Measurements from ENCODE around the gene DNAJC13. TPM values are rescaled to one million over a fixed set of nuclear protein-coding genes. Genes with fewer than 3 reads are reported as not detected.
A peak's percentile ranks its signal among the peaks of the same experiment; 100 is the strongest.

DNAJC13 gene, protein sequence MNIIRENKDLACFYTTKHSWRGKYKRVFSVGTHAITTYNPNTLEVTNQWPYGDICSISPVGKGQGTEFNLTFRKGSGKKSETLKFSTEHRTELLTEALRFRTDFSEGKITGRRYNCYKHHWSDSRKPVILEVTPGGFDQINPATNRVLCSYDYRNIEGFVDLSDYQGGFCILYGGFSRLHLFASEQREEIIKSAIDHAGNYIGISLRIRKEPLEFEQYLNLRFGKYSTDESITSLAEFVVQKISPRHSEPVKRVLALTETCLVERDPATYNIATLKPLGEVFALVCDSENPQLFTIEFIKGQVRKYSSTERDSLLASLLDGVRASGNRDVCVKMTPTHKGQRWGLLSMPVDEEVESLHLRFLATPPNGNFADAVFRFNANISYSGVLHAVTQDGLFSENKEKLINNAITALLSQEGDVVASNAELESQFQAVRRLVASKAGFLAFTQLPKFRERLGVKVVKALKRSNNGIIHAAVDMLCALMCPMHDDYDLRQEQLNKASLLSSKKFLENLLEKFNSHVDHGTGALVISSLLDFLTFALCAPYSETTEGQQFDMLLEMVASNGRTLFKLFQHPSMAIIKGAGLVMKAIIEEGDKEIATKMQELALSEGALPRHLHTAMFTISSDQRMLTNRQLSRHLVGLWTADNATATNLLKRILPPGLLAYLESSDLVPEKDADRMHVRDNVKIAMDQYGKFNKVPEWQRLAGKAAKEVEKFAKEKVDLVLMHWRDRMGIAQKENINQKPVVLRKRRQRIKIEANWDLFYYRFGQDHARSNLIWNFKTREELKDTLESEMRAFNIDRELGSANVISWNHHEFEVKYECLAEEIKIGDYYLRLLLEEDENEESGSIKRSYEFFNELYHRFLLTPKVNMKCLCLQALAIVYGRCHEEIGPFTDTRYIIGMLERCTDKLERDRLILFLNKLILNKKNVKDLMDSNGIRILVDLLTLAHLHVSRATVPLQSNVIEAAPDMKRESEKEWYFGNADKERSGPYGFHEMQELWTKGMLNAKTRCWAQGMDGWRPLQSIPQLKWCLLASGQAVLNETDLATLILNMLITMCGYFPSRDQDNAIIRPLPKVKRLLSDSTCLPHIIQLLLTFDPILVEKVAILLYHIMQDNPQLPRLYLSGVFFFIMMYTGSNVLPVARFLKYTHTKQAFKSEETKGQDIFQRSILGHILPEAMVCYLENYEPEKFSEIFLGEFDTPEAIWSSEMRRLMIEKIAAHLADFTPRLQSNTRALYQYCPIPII (N-terminal part only)
- total RNA-seq: 43.1 TPM
- polyA plus RNA-seq (ENCODE audit: insufficient read depth, low read depth, low replicate concordance): 11.5 TPM
- long read RNA-seq, donor 1, partial matches to known transcripts: 10 of 10 reads
- long read RNA-seq, donor 1, other reads (novel, unspliced or antisense): 0 of 10 reads
- long read RNA-seq, donor 2: 0 reads
- long read RNA-seq, donor 3, partial matches to known transcripts: 18 of 18 reads
- long read RNA-seq, donor 3, other reads (novel, unspliced or antisense): 0 of 18 reads
- long read RNA-seq, donor 4, partial matches to known transcripts: 5 of 5 reads
- long read RNA-seq, donor 4, other reads (novel, unspliced or antisense): 0 of 5 reads
- long read RNA-seq, donor 5: 0 reads
- long read RNA-seq, donor 6, partial matches to known transcripts: 9 of 10 reads
- long read RNA-seq, donor 6, other reads (novel, unspliced or antisense): 0 of 10 reads
- long read RNA-seq, donor 7, partial matches to known transcripts: 6 of 7 reads
- long read RNA-seq, donor 7, other reads (novel, unspliced or antisense): 1 of 7 reads
- long read RNA-seq, donor 8, partial matches to known transcripts: 10 of 10 reads
- long read RNA-seq, donor 8, other reads (novel, unspliced or antisense): 0 of 10 reads
- long read RNA-seq, donor 9: 0 reads
- long read RNA-seq, donor 10, partial matches to known transcripts: 25 of 26 reads
- long read RNA-seq, donor 10, other reads (novel, unspliced or antisense): 0 of 26 reads

GRCh38 chr3:132416807-132417694 is at the start of gene DNAJC13:
Gene DNAJC13 (plus strand): TSS chr3:132417502. CDS start chr3:132434551, 17,049 bp downstream.
- H3K27ac ChIP-seq (ENCODE audit: low read depth in 2 of 2, low read length in 2 of 2): peak within 1 kb of the TSS; percentile 81 to 86

DNA sequence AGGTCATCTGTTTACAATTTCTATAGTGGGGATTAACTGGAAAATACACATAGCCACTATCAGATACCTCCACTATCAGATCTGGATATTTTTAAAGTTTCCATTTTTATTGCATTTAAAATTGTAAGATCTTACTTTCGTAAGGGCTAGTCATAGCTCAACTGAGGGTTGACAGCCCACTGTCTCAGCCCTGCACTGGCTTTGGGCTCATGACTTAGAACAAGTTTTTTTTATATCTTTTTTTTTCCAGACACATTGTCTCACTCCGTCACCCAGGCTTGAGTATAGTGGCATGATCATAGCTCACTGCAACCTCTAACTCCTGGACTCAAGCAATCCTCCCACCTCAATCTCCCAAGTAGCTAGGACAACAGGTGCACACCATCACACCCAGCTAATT is 48.8 kb upstream of the DNAJC13 start:
- no peak overlapping the region for H3K27ac ChIP-seq (ENCODE audit: low read depth in 2 of 2, low read length in 2 of 2)
- H3K9ac ChIP-seq (ENCODE audit: low read length in 3 of 3): no peak overlapping the region
- H3K9me3 ChIP-seq (ENCODE audit: control insufficient read depth in 2 of 3, insufficient read depth in 1 of 3, low read length in 3 of 3): no peaks in the 10 kb centered on the region
- H3K4me1 ChIP-seq (ENCODE audit: control insufficient read depth in 2 of 3, insufficient read depth in 2 of 3, low read depth in 1 of 3, low read length in 3 of 3): no peaks in the 10 kb centered on the region
- DNase-seq (no peak), FAIRE-seq (no peak)
- intact Hi-C loops (cut with DNase I): no loop called here
- no peaks in the 10 kb centered on the region for H3K27me3 ChIP-seq (ENCODE audit: control insufficient read depth, insufficient read depth, low read length)
- TF ChIP-seq, protein P1, sequence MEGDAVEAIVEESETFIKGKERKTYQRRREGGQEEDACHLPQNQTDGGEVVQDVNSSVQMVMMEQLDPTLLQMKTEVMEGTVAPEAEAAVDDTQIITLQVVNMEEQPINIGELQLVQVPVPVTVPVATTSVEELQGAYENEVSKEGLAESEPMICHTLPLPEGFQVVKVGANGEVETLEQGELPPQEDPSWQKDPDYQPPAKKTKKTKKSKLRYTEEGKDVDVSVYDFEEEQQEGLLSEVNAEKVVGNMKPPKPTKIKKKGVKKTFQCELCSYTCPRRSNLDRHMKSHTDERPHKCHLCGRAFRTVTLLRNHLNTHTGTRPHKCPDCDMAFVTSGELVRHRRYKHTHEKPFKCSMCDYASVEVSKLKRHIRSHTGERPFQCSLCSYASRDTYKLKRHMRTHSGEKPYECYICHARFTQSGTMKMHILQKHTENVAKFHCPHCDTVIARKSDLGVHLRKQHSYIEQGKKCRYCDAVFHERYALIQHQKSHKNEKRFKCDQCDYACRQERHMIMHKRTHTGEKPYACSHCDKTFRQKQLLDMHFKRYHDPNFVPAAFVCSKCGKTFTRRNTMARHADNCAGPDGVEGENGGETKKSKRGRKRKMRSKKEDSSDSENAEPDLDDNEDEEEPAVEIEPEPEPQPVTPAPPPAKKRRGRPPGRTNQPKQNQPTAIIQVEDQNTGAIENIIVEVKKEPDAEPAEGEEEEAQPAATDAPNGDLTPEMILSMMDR (IDR thresholded peaks at IDR 0.05; ENCODE audit: borderline replicate concordance, extremely low read depth, insufficient read depth): no peak
- no peak overlapping the region for H3K4me3 ChIP-seq (ENCODE audit: low read length in 3 of 3)
- no peaks in the 10 kb centered on the region for H3K36me3 ChIP-seq (ENCODE audit: control insufficient read depth in 2 of 3, insufficient read depth in 3 of 3, low read length in 3 of 3)

More at GRCh38 chr3:132416807-132417694, at the start of gene DNAJC13:
- Histone ChIP-seq H3K27me3 (ENCODE audit: control insufficient read depth, insufficient read depth, low read length) (no peaks in the 10 kb centered on the region), H3K9me3 (ENCODE audit: control insufficient read depth in 2 of 3, insufficient read depth in 1 of 3, low read length in 3 of 3) (no peaks in the 10 kb centered on the region), H3K9ac (ENCODE audit: low read length in 3 of 3) (peak within 1 kb of the TSS; percentile 73 to 94 (median 84)), H3K36me3 (ENCODE audit: control insufficient read depth in 2 of 3, insufficient read depth in 3 of 3, low read length in 3 of 3) (no peaks in the 10 kb centered on the region), H3K4me3 (ENCODE audit: low read length in 3 of 3) (peak within 1 kb of the TSS; percentile 91 to 96 (median 95)), H3K4me1 (ENCODE audit: control insufficient read depth in 2 of 3, insufficient read depth in 2 of 3, low read depth in 1 of 3, low read length in 3 of 3) (peaks cover 0 to 3% (median 0%) of the 10 kb centered on the region in 3 donors)
- TF ChIP-seq, protein P1 (IDR thresholded peaks at IDR 0.05; ENCODE audit: borderline replicate concordance, extremely low read depth, insufficient read depth): no peak
- intact Hi-C loops (cut with DNase I): no loop called here
- DNase-seq (peak; percentile 95 to 98 (median 97)), FAIRE-seq (no peak)

All from kidney (tissue), 22 donors.